NCI-H2029 treated with DMSO at 0.1 percent for 48 hours (cell line): ENCODE results near the gene UBTD2.
"Not testable (repeated sequence)": the region's sequence is repeated elsewhere in the genome, so short reads cannot be mapped to it uniquely, and the experiment has no call there.

ENCODE experiments used
- DNase-seq: peaks from one replicate; lab custom pipeline; 2025; lab: John Stamatoyannopoulos, UW

UBTD2 gene, protein sequence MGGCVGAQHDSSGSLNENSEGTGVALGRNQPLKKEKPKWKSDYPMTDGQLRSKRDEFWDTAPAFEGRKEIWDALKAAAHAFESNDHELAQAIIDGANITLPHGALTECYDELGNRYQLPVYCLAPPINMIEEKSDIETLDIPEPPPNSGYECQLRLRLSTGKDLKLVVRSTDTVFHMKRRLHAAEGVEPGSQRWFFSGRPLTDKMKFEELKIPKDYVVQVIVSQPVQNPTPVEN

GRCh38 chr5:172283020-172283861, at the start of gene UBTD2:
TSS of gene UBTD2 (minus strand) at chr5:172283764. CDS start at chr5:172283665, 99 bp downstream.
- no peak for DNase-seq

- not testable (repeated sequence) for DNase-seq
Observed at GRCh38 chr5:172326901-172327300, 43.3 kb upstream of the UBTD2 start.

DNA sequence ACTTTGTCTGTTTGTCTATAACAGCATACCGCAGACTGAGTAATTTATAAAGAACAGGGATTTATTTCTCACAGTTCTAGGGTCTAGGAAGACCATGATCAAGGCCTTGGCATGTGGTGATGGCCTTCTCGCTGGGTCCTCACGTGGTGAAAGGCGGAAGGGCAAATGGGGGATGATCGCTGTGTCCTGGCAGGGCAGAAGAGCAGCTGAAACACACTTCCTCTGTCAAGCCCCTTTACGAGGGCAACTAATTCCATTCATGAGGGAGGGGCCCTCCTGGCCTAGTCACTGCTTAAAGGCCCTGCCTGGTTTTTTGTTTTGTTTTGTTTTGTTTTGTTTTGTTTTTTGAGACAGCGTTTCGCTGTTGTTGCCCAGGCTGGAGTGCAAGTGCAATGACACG, 41.9 kb upstream of the UBTD2 start:
- no peak for DNase-seq

DNA sequence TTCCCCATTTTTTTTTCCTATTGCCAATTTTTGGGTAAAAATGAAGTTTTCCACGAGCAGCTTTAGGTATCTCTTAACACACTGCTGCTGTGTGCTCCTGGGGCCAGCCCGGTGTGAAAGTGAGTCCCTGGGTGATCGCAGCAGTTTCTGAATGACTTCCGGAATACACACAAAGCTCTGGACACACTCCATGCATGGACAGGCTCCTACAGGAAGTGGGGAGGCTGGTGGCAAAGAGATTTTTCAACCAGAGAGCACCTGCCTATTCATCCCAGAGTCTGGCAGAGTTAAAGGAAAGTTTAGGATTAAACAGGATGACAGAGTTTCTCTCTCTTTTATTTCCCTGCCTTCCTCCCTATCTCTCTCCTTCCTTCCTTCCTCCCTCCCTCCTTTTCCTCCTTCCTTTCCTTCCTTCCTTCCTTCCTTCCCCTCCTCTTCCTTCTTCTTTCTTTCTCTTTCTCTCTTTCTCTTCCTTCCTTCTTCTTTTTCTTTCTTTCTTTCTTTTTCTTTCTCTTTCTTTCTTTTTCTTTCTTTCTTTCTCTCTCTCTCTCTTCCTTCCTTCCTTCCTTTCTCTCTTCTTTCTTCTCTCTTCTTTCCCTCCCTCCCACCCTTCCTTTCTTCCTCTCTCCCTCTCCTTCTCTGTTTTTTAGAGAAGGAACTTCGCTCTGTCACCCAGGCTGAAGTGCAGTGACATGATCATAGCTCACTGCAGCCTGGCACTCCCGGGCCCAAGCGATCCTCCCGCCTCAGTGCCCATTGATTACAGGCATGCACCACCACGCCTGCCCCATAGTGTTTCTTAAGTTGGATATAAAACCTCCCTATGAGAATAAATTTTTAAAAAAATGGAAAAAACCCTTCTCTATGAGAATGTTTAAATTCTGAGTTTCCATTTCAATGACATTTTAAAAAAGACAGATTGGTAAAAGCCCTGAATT, 38.7 kb upstream of the UBTD2 start:
- DNase-seq = peak; percentile 30

DNA sequence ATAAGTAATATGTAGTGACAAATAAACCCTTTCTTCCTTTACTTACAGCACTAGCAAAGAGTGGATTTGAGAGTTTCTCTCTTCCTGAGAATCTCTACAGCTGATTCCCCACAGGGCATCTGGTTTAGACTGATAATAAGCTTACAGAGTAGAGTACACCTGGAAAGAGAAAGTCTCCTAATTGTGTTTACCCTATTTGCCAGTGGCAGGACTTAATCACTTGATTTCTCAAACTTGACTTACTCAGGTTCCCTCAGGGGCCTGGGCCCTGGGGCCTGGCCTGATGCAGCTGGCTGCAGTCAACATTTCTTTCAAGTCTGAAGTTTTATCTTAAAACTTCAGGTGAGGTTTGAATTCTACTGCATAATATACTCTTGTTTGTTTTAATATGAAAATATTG, 38.0 kb upstream of the UBTD2 start:
- DNase-seq = peak; percentile 16

- DNase-seq = no peak
Observed at GRCh38 chr5:172319708-172320441, 36.3 kb upstream of the UBTD2 start.

DNA sequence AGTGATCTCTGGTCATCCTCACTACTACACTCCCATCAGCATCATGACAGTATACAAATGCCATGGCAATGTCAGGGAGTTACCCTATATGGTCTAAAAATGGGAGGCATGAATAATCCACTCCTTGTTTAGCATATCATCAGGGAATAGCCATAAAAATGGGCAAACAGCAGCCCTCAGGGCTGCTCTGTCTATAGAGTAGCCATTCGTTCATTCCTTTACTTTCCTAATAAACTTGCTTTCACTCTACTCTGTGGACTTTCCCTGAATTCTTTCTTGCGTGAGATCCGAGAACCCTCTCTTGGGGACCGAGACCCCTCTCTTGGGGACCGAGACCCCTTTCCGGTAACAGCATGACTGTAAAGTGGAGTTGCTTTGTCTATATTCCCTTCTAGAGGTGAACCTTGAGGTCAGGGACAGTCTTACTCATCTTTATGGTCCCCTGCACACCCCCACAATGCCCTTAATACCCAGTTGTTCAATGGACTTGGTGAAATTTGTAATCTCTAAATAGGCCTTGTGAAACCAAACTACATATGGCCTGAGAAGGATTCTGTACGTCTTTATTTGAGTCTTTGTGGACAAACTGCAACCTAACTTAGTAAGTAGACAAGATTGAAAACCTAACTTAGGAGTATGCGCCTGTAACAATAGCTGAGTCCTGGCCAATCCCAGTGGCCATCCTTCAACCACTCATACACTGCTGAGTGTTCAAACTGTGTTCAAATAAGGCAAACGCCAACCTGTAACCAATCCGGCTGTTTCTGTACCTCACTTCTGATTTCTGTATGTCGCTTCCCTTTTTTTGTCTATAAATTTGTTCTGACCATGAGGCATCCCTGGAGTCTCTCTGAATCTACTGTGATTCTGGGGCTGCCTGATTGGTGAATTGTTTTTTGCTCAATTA, 32.3 kb upstream of the UBTD2 start:
- no peak for DNase-seq

DNA sequence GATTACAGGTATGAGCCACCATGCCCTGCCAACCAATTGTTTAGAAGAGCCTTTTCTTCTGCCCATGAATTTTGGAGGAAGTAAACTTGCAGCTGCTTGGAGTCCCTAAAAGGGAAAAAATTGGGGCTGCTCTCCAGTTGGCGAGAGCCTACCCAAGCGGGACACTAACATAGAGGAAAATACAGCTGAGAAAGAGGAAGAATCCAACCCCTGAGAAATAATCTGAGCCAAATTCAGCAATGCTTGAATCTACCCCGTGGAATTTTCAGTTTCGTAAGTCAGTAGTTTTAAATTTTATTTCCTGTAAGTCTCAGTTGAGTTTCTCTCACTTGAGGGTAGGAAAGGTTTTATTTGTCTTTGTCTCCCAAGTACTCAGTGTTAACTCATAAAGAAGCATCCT, 30.4 kb upstream of the UBTD2 start:
- DNase-seq = no peak

DNA sequence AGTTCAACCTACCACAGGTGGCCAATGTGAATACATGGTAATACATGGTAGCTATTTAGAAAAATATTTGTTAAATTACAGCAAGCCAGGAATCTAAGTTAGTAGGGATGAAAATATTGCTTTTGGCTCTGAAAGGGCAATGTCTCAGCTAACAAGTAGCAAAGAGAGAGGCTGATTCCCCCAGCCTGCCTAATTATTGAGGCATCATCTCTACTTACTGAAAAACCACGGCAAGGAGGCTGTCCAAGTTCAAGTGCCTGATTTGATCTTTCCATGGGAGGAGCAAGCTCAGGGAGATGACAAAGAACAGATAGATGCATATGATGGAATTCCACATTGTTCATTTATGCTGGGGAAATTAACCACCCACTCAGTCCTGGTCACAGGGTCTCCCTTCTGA, 28.7 kb upstream of the UBTD2 start:
- DNase-seq = no peak

GRCh38 chr5:172311605-172312004, 28.0 kb upstream of the UBTD2 start:
- no peak for DNase-seq

DNA sequence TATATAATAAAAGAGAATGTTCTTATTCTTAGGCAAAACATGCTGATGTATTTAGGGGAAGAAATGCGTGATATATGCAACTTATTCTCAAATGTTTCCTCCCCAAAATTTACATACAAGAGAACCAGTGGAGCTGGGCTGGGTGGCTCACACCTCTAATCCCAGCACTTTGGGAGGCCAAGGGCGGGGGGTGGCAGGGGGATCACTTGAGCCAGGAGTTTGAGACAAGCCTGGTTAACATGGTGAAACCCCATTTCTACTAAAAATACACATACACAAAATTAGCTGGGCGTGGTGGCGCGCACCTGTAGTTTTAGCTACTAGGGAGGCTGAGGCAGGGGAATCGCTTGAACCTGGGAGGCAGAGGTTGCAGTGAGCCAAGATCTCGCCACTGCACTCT, 27.5 kb upstream of the UBTD2 start:
- DNase-seq = no peak

DNA sequence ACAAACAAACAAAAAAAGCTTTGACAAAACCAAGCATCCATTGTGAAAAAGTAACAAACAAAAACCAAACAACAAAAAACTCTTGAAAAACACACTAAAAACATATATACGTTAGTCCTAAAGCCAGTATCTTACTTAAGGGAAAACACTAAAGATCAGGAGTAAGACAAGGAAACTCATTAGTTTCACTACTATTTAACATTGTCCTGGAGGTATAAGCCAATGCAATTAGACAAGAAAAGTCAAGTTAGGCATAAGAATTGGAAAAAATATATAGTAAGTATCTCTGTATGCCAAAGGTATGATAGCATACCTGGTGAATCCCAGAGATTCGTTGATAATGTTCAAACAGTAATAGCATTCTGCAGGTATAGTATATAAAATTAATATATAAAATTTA, 21.8 kb upstream of the UBTD2 start:
- DNase-seq = no peak

- DNase-seq = no peak
Observed at GRCh38 chr5:172303572-172304335, 20.2 kb upstream of the UBTD2 start.

DNA sequence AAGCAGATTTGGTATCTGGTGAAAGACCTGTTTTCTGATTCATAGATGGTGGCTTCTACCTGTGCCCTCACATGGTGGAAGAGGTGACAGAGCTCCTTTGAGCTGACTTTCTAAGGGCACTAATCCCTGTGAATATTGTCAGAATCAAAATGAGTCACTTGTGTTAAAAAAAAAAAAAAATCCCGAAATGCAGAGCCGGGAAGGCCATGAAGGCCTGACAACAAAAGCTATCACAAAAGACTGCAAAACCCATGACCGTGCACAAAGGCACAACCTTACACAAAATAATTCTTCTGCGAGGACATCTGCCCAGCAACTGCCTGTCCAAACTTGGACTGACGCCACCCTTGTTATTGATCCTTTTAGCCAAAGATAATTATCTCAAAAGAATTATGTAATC, 19.6 kb upstream of the UBTD2 start:
- DNase-seq = no peak

DNA sequence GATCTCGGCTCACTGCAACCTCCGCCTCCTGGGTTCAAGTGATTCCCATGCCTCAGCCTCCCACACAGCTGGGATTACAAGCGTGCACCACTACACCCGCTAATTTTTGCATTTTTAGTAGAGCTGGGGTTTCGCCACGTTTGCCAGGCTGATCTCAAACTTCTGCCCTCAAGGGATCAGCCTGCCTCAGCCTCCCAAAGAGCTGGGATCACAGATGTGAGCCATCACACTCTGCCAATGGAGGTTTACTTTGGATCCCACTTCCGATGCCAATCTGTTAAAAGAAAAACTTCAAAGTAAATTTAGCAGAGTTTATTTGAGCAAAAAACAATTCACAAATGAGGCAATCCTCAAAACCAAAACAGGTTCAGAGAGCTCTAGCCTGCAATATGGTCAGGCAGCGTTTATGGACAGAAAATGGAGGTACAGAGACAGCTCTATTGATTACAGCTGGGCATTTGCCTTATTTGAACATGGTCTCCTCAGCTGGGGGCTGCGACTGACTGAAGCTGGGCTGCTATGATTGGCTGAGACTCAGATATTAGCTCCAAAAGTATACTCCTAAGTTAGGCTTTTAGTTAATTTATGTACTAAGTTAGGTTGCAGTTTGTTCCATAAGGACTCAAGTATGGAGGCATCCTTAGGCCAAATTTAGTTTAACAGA, 18.6 kb upstream of the UBTD2 start:
- no peak for DNase-seq

DNA sequence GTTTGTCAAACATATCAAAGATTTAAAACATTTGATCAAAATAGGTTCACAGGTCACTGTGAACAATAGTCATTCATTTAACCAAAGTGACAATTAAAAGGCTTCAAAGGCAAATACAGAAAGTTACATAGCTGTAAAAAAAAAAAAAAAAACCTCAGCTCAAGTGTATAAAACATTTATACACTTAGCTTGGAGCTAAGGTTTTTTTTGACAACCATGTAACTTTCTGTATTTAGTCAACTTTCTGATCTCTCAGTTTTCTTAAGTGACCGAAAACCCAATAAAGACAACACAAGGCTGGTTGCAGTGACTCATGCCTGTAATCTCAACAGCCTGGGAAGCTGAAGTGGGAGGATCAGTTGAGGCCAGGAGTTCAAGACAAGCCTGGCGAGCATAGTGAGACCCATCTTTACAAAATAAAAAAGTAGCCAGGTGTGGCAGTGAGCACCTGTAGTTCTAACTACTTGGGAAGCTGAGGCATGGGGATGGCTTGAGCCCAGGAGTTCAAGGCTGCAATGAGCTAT, 16.4 kb upstream of the UBTD2 start:
- no peak for DNase-seq

DNA sequence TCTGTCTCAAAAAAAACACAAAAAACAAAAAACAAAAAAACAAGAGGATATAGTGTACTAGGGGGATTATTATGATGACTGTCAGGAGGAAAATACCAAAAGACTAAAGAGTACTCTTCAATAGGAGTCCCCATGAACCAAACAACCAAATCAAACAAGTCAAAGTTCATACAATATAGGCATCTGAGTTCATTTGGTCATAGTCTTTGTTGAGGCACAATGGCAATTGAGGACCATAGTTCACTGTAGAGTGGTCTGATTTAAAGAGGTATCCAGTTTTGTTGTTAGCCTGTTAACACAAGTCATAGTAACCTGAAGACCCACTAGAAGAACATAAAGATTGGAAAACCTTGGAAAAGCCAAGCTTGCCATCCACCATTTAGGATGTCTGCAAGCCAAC, 11.3 kb upstream of the UBTD2 start:
- DNase-seq = no peak

- no peak for DNase-seq
Observed at GRCh38 chr5:172293745-172294342, 10.3 kb upstream of the UBTD2 start.
